Measurements from ENCODE around the gene CALR. TPM values are rescaled to one million over a fixed set of nuclear protein-coding genes. Genes with fewer than 3 reads are reported as not detected.

The CALR gene
- total RNA-seq, 1 donor from 2014 or later = 454 TPM

DNA sequence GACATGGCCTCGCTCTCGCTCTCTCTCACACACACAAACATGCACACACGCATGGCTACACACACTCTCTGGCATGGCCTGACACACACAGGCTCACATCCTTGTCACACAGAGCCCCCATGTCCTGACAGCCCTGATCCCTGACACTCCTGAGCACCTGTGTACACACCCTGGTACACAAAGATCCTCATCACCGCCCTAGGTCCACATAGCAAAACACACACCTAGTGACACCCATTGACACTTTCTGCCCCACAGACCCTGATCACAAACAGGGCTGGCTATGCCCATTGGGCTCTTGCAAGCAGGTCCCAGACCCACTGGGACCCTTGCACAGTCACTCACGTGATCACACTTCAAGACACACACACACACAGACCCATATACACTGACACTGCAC, 52.9 kb downstream of the CALR start:
- DNase-seq (ENCODE audit: low spot score) (no peak), ATAC-seq (no peak)
- intact Hi-C loops (cut with DNase I) = no loop called here

DNA sequence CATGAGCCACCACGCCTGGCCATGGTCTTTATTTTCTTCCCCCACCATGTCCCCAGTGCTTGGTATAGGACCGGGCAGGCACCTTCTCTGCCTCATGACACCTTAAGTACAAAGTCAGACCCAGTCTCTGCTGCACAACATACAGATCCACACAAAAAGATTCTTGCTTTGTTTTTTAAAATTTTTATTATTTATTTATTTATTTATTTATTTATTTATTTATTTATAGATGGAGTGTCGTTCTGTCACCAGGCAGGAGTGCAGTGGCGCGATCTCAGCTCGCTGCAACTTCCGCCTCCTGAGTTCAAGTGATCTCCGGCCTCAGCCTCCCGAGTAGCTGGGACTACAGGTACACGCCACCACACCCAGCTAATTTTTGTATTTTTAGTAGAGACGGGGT, 54.3 kb downstream of the CALR start:
- intact Hi-C loops (cut with DNase I) = no loop called here
- no peak for DNase-seq (ENCODE audit: low spot score)

DNA sequence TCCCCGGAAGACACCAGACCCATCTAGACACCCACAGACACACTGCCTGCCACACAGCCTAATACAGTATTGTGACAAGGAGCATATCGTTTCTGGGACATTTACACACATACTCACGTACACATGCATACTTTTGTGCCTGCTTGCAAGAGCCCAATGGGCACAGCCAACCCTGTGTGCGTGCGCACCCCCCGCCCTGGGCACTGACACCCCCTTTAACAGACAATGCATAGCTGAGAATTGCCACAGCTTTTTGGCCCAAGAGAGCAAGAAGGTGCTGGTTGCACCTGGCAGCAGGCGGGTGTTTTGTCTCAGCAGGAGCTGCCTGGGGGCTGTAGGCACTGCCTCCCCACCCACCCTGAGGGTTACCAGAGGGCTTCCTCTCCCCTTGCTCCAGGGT, 55.2 kb downstream of the CALR start:
- intact Hi-C loops (cut with DNase I) = no loop called here
- ATAC-seq (no peak), DNase-seq (ENCODE audit: low spot score) (no peak)

More for the DNA sequence above, 54.3 kb downstream of the CALR start:
- no peak for ATAC-seq

Small RNAs within 50 kb of the gene (microRNA-seq; reads per million reads assigned to microRNA genes)
- gene MIR5695 (not detected), gene MIR6515 (1.8 reads per million)

Other genes with a start within 250 kb of the CALR start
- 3.6 TPM for gene FBXW9, start 242.0 kb upstream of the CALR start, total RNA-seq
- 70.6 TPM for gene TNPO2, start 214.7 kb upstream of the CALR start, total RNA-seq
- gene TRIR, start 203.9 kb upstream of the CALR start, total RNA-seq = 128 TPM
- 30.1 TPM for gene GET3, start 201.1 kb upstream of the CALR start, total RNA-seq
- gene BEST2, start 186.8 kb upstream of the CALR start, total RNA-seq = not detected
- 45.1 TPM for gene HOOK2, start 163.1 kb upstream of the CALR start, total RNA-seq
- 279 TPM for gene JUNB, start 147.1 kb upstream of the CALR start, total RNA-seq
- 117 TPM for gene PRDX2, start 136.8 kb upstream of the CALR start, total RNA-seq
- 2.4 TPM for gene THSD8, start 136.5 kb upstream of the CALR start, total RNA-seq
- gene RNASEH2A, start 132.0 kb upstream of the CALR start, total RNA-seq = 5.1 TPM
- not detected for gene RTBDN, start 104.0 kb upstream of the CALR start, total RNA-seq
- 0.31 TPM for gene MAST1, start 100.1 kb upstream of the CALR start, total RNA-seq
- gene DNASE2, start 57.2 kb upstream of the CALR start, total RNA-seq = 26.7 TPM
- gene KLF1, start 51.4 kb upstream of the CALR start, total RNA-seq = 1.1 TPM
- 24.4 TPM for gene GCDH, start 47.4 kb upstream of the CALR start, total RNA-seq
- gene SYCE2, start 19.3 kb upstream of the CALR start, total RNA-seq = not detected
- gene FARSA, start 4.9 kb upstream of the CALR start, total RNA-seq = 33.7 TPM
- 102 TPM for gene RAD23A, start 7.3 kb downstream of the CALR start, total RNA-seq
- 13.7 TPM for gene GADD45GIP1, start 18.6 kb downstream of the CALR start, total RNA-seq
- not detected for gene DAND5, start 31.0 kb downstream of the CALR start, total RNA-seq
- gene NFIX, start 56.9 kb downstream of the CALR start, total RNA-seq = 131 TPM
- 20.2 TPM for gene LYL1, start 164.2 kb downstream of the CALR start, total RNA-seq
- gene TRMT1, start 178.1 kb downstream of the CALR start, total RNA-seq = 34.7 TPM
- 30.7 TPM for gene NACC1, start 179.7 kb downstream of the CALR start, total RNA-seq
- gene STX10, start 211.8 kb downstream of the CALR start, total RNA-seq = 48.3 TPM
- gene IER2, start 211.8 kb downstream of the CALR start, total RNA-seq = 102 TPM